Sigmoid colon (tissue), 7 donors: ENCODE measurements around the gene CCDC194. TPM values are rescaled to one million over a fixed set of nuclear protein-coding genes. Genes with fewer than 3 reads are reported as not detected.

Experiments
- DNase-seq: peaks from one replicate; pipeline ENCODE4 v3.0.0-alpha.2; 2019
- H3K27ac ChIP-seq, 4 donors: fragments of 200-600 bp; sonication (generic); one replicate each; pipeline ENCODE4 v1.5.1; 2016 to 2019; ENCODE audit warnings: mild to moderate bottlenecking in 1 of 4
- H3K27me3 ChIP-seq, 3 donors: fragments of 200-600 bp; sonication (generic); one replicate each; pipeline ENCODE4 v1.5.1; 2019; ENCODE audit warnings: mild to moderate bottlenecking in 1 of 3
- H3K36me3 ChIP-seq, 4 donors: fragments of 200-600 bp; sonication (generic); one replicate each; pipeline ENCODE4 v1.5.1; 2016 to 2019
- H3K4me1 ChIP-seq, 4 donors: fragments of 200-600 bp; sonication (generic); one replicate each; pipeline ENCODE4 v1.5.1; 2017 to 2019
- H3K4me3 ChIP-seq, 4 donors: fragments of 200-600 bp; sonication (generic); one replicate each; pipeline ENCODE4 v1.5.1; 2017 to 2019; ENCODE audit warnings: mild to moderate bottlenecking in 2 of 4, moderate library complexity in 1 of 4
- H3K9me3 ChIP-seq, 4 donors: fragments of 200-600 bp in 3 of 4; sonication (generic) in 3 of 4; one replicate each; pipeline versions ENCODE4 v1.5.1 to v1.6.1; 2013 to 2019
- CTCF ChIP-seq, 4 experiments: fragments of 450-650 bp in 3 of 4; fragments of 200-600 bp in 1 of 4; IDR thresholded peaks; one replicate each; pipeline ENCODE4 v1.5.1; 2016 to 2019; ENCODE audit warnings: antibody characterized with exemption in 4 of 4, mild to moderate bottlenecking in 3 of 4, moderate library complexity in 2 of 4
- EP300 ChIP-seq, 4 donors: sonication (generic); formaldehyde crosslinking; IDR thresholded peaks; one replicate each; pipeline ENCODE4 v1.6.1; 2017; ENCODE audit warnings: antibody characterized with exemption in 4 of 4
- POLR2A ChIP-seq, 2 donors: fragments of 450-650 bp; IDR thresholded peaks; one replicate each; pipeline ENCODE4 v1.6.1; 2016; ENCODE audit warnings: antibody characterized with exemption in 2 of 2, mild to moderate bottlenecking in 2 of 2, moderate library complexity in 2 of 2
- POLR2AphosphoS5 ChIP-seq, 4 donors: sonication (generic); formaldehyde crosslinking; IDR thresholded peaks; one replicate each; pipeline ENCODE4 v1.6.1; 2017; ENCODE audit warnings: antibody characterized with exemption in 4 of 4
- WGBS, 2 donors: extraction: QIAGEN DNeasy Blood & Tissue Kit; methylation state at CpG; one replicate each; pipeline ENCODE4 v1.1.7; 2013; 5-methylcytosine and 5-hydroxymethylcytosine counted together
- intact Hi-C: fragments of 100-400 bp; cut with DNase I; formaldehyde crosslinking; loops from one replicate; pipeline ENCODE4 v1.15.1; 2023
- polyA plus RNA-seq, 3 donors: library from polyadenylated mRNA; stranded (reverse); fragments of 200-250 nt; gene quantifications; one replicate each; pipeline ENCODE4 v1.2.3, GENCODE V29; 2013
- total RNA-seq, 4 donors: library from RNA; depleted of rRNA; stranded (reverse); fragments of >200 nt; gene quantifications; one replicate each; pipeline ENCODE4 v1.1.0, GENCODE V29; 2016
- donor health status: healthy with polysubstance abuse.
- donor health status: Bipolar disorder and iron deficiency.
- donor health status: healthy.

CCDC194 gene
- total and polyA plus RNA-seq, 7 donors = 0.35 to 4.4 TPM; not detected in 5

GRCh38 chr19:17415121-17415520 lies 21.1 kb upstream of the CCDC194 start:
- Histone ChIP-seq H3K27me3 (no peaks in the 10 kb centered on the region), H3K4me1 (peaks cover 0 to 27% (median 19%) of the 10 kb centered on the region in 4 donors), H3K4me3 (no peak overlapping the region), H3K9me3 (no peaks in the 10 kb centered on the region), H3K36me3 (no peaks in the 10 kb centered on the region), H3K27ac (peak overlapping the region in 3 of 4 donors; percentile 15 to 26 (median 26))
- intact Hi-C loops = no loop called here
- no peak for DNase-seq
- TF ChIP-seq POLR2A (IDR thresholded peaks at IDR 0.05) = no peak
- TF ChIP-seq CTCF (IDR thresholded peaks at IDR 0.05) = no peak
- no peak for TF ChIP-seq EP300 (IDR thresholded peaks at IDR 0.05)
- 75 to 89% methylated on average over 6 of the region's 6 CpGs for WGBS, 2 donors

- H3K9me3 ChIP-seq = no peaks in the 10 kb centered on the region
- no peak for DNase-seq
- intact Hi-C loops = no loop called here
- peak overlapping the region in 1 of 4 donors; percentile 70 for H3K27ac ChIP-seq
- WGBS, 2 donors = 89 to 95% methylated on average over 8 of the region's 8 CpGs
- no peak overlapping the region for H3K4me3 ChIP-seq
- H3K36me3 ChIP-seq = no peaks in the 10 kb centered on the region
- H3K4me1 ChIP-seq = peaks cover 0 to 22% (median 16%) of the 10 kb centered on the region in 4 donors
- TF ChIP-seq POLR2AphosphoS5 (IDR thresholded peaks at IDR 0.05) (no peak), POLR2A (IDR thresholded peaks at IDR 0.05) (no peak), CTCF (IDR thresholded peaks at IDR 0.05) (no peak), EP300 (IDR thresholded peaks at IDR 0.05) (no peak)
- no peaks in the 10 kb centered on the region for H3K27me3 ChIP-seq
Observed at GRCh38 chr19:17414097-17414496, 20.1 kb upstream of the CCDC194 start.

GRCh38 chr19:17411801-17412200 lies 17.8 kb upstream of the CCDC194 start:
- H3K27me3 ChIP-seq = no peaks in the 10 kb centered on the region
- intact Hi-C loops = no loop called here
- H3K9me3 ChIP-seq = no peaks in the 10 kb centered on the region
- TF ChIP-seq POLR2AphosphoS5 (IDR thresholded peaks at IDR 0.05) (no peak), EP300 (IDR thresholded peaks at IDR 0.05) (no peak), POLR2A (IDR thresholded peaks at IDR 0.05) (no peak), CTCF (IDR thresholded peaks at IDR 0.05) (no peak)
- 80 to 89% methylated on average over 11 of the region's 11 CpGs for WGBS, 2 donors
- no peak overlapping the region for H3K4me3 ChIP-seq
- H3K4me1 ChIP-seq = peaks cover 0 to 25% (median 18%) of the 10 kb centered on the region in 4 donors
- H3K27ac ChIP-seq = peak overlapping the region in 3 of 4 donors; percentile 70 to 73 (median 72)
- DNase-seq = no peak
- H3K36me3 ChIP-seq = no peaks in the 10 kb centered on the region

GRCh38 chr19:17409990-17410389 lies 16.0 kb upstream of the CCDC194 start:
- H3K27ac ChIP-seq = no peak overlapping the region

More at GRCh38 chr19:17409990-17410389, 16.0 kb upstream of the CCDC194 start:
- WGBS, 2 donors = 92 to 95% methylated on average over 9 of the region's 9 CpGs
- peak; percentile 75 for DNase-seq
- Histone ChIP-seq H3K4me3 (no peak overlapping the region), H3K36me3 (no peaks in the 10 kb centered on the region), H3K9me3 (no peaks in the 10 kb centered on the region), H3K4me1 (peaks cover 0 to 41% (median 34%) of the 10 kb centered on the region in 4 donors), H3K27me3 (no peaks in the 10 kb centered on the region)
- intact Hi-C loops = no loop called here
- no peak for TF ChIP-seq EP300 (IDR thresholded peaks at IDR 0.05)
- peak in 1 of 4 donors; percentile 20 for TF ChIP-seq POLR2AphosphoS5 (IDR thresholded peaks at IDR 0.05)
- TF ChIP-seq POLR2A (IDR thresholded peaks at IDR 0.05) = no peak
- TF ChIP-seq CTCF (IDR thresholded peaks at IDR 0.05) = no peak
